DOHH2 (cell line): ENCODE measurements around the gene DLEU7.

ENCODE experiments used
- H3F3A ChIP-seq: fragments of 200-600 bp; sonication (generic), shearing (Covaris generic); 2 replicates; pipeline ENCODE4 v1.6.0; 2016; ENCODE audit warnings: antibody characterized with exemption, mild to moderate bottlenecking; ENCODE audit not compliant: control insufficient read depth, insufficient read depth
- H3K27ac ChIP-seq: fragments of 200-600 bp; sonication (generic); 2 replicates; pipeline ENCODE4 v1.5.1; 2014; ENCODE audit warnings: low read depth, mild to moderate bottlenecking, low read length, moderate library complexity
- H3K27me3 ChIP-seq: fragments of 200-600 bp; sonication (generic); 2 replicates; pipeline ENCODE4 v1.6.1; 2014; ENCODE audit warnings: mild to moderate bottlenecking, low read length, mixed read lengths; ENCODE audit not compliant: control insufficient read depth
- H3K36me3 ChIP-seq: fragments of 200-600 bp; sonication (generic); 2 replicates; pipeline ENCODE4 v1.6.1; 2014; ENCODE audit warnings: mild to moderate bottlenecking, low read length, moderate library complexity, mixed read lengths; ENCODE audit not compliant: control insufficient read depth
- H3K4me1 ChIP-seq: fragments of 200-600 bp; sonication (generic); 2 replicates; pipeline ENCODE4 v1.6.1; 2014; ENCODE audit warnings: mild to moderate bottlenecking, low read length, mixed read lengths; ENCODE audit not compliant: control insufficient read depth
- H3K4me2 ChIP-seq: fragments of 200-600 bp; sonication (generic); 2 replicates; pipeline ENCODE4 v1.6.0; 2014; ENCODE audit warnings: mild to moderate bottlenecking, low read length, moderate library complexity
- H3K4me3 ChIP-seq: fragments of 200-600 bp; sonication (generic); 2 replicates; pipeline ENCODE4 v1.5.1; 2014; ENCODE audit warnings: mild to moderate bottlenecking, low read length, mixed read lengths
- H3K79me2 ChIP-seq: fragments of 200-600 bp; sonication (generic); 2 replicates; pipeline ENCODE4 v1.6.1; 2014; ENCODE audit warnings: mild to moderate bottlenecking, low read length, mixed read lengths; ENCODE audit not compliant: control insufficient read depth
- H3K9me2 ChIP-seq: fragments of 200-600 bp; sonication (generic); replicated peaks from 2 replicates; pipeline ENCODE4 v1.6.1; 2014; ENCODE audit warnings: mild to moderate bottlenecking, low read length, mixed read lengths; ENCODE audit not compliant: control insufficient read depth
- H3K9me3 ChIP-seq: fragments of 200-600 bp; sonication (generic); 2 replicates; pipeline ENCODE4 v1.6.1; 2014; ENCODE audit warnings: antibody characterized with exemption, low read length, mixed read lengths; ENCODE audit not compliant: control insufficient read depth, insufficient read depth
- H4K20me1 ChIP-seq: fragments of 200-600 bp; sonication (generic); 2 replicates; pipeline ENCODE4 v1.6.0; 2014; ENCODE audit warnings: low read depth, mild to moderate bottlenecking, antibody characterized with exemption, low read length, moderate library complexity; ENCODE audit not compliant: control insufficient read depth, insufficient read depth
- CTCF ChIP-seq: fragments of 200-600 bp; sonication (generic); IDR thresholded peaks from one replicate; pipeline ENCODE4 v1.5.1; 2014; ENCODE audit warnings: antibody characterized with exemption, mild to moderate bottlenecking, low read depth, low read length; ENCODE audit not compliant: poor library complexity, severe bottlenecking
- EZH2phosphoT487 ChIP-seq: fragments of 200-600 bp; sonication (generic); IDR thresholded peaks from 2 replicates; pipeline ENCODE4 v1.6.1; 2017; ENCODE audit warnings: borderline replicate concordance, mild to moderate bottlenecking, antibody characterized with exemption, low read length, moderate library complexity, mixed read lengths

Gene DLEU7

GRCh38 chr13:50838031-50838430 lies 5.5 kb downstream of the DLEU7 start:
- Histone ChIP-seq H3K27me3 (no peaks in the 10 kb centered on the region), H3K36me3 (no peaks in the 10 kb centered on the region), H3K4me1 (no peaks in the 10 kb centered on the region), H4K20me1 (no peaks in the 10 kb centered on the region), H3K27ac (no peak overlapping the region), H3K9me2 (no peaks in the 10 kb centered on the region), H3K79me2 (no peaks in the 10 kb centered on the region), H3K4me2 (no peak overlapping the region), H3K9me3 (no peaks in the 10 kb centered on the region), H3K4me3 (no peak overlapping the region), H3F3A (no peaks in the 10 kb centered on the region)
- TF ChIP-seq CTCF (no peak), EZH2phosphoT487 (no peak)

GRCh38 chr13:50831512-50831911 lies 12.0 kb downstream of the DLEU7 start:
- H3K4me2 ChIP-seq = no peak overlapping the region
- H3K27me3 ChIP-seq = no peaks in the 10 kb centered on the region
- no peak overlapping the region for H3K27ac ChIP-seq
- H3K79me2 ChIP-seq = no peaks in the 10 kb centered on the region
- H3K9me2 ChIP-seq = no peaks in the 10 kb centered on the region
- no peaks in the 10 kb centered on the region for H4K20me1 ChIP-seq
- TF ChIP-seq CTCF (no peak), EZH2phosphoT487 (no peak)
- no peaks in the 10 kb centered on the region for H3K9me3 ChIP-seq
- H3F3A ChIP-seq = no peaks in the 10 kb centered on the region
- no peak overlapping the region for H3K4me3 ChIP-seq
- no peaks in the 10 kb centered on the region for H3K36me3 ChIP-seq
- H3K4me1 ChIP-seq = no peaks in the 10 kb centered on the region

GRCh38 chr13:50829896-50830295 lies 13.6 kb downstream of the DLEU7 start:
- no peak overlapping the region for H3K4me3 ChIP-seq
- no peaks in the 10 kb centered on the region for H3F3A ChIP-seq
- H3K27me3 ChIP-seq = no peaks in the 10 kb centered on the region
- H3K9me2 ChIP-seq = no peaks in the 10 kb centered on the region
- no peak overlapping the region for H3K27ac ChIP-seq
- TF ChIP-seq EZH2phosphoT487 (no peak), CTCF (no peak)
- H3K79me2 ChIP-seq = no peaks in the 10 kb centered on the region
- no peaks in the 10 kb centered on the region for H3K4me1 ChIP-seq
- no peaks in the 10 kb centered on the region for H3K9me3 ChIP-seq
- no peak overlapping the region for H3K4me2 ChIP-seq
- no peaks in the 10 kb centered on the region for H3K36me3 ChIP-seq
- no peaks in the 10 kb centered on the region for H4K20me1 ChIP-seq

GRCh38 chr13:50829226-50829625 lies 14.3 kb downstream of the DLEU7 start:
- Histone ChIP-seq H3F3A (no peaks in the 10 kb centered on the region), H3K27ac (no peak overlapping the region), H3K79me2 (no peaks in the 10 kb centered on the region), H3K4me2 (no peak overlapping the region), H3K27me3 (no peaks in the 10 kb centered on the region), H3K36me3 (no peaks in the 10 kb centered on the region), H3K4me1 (no peaks in the 10 kb centered on the region), H3K9me2 (no peaks in the 10 kb centered on the region), H3K4me3 (no peak overlapping the region), H3K9me3 (no peaks in the 10 kb centered on the region), H4K20me1 (no peaks in the 10 kb centered on the region)
- no peak for TF ChIP-seq EZH2phosphoT487
- TF ChIP-seq CTCF = no peak
